Choroid plexus epithelial cell (primary cell): Measurements from ENCODE around the gene GALNT13.

Experiments used
- DNase-seq: peaks from one replicate; pipeline ENCODE4 v3.0.0-alpha.2; 2010; ENCODE audit warnings: low read depth
- H3K4me3 ChIP-seq: 2 replicates; pipeline ENCODE4 v1.5.1; 2011; ENCODE audit warnings: low read depth, mild to moderate bottlenecking, control low read depth, low read length, moderate library complexity
- CTCF ChIP-seq: conservative IDR thresholded peaks from 2 replicates; pipeline ENCODE4 v1.5.1; 2011; ENCODE audit warnings: low read depth, mild to moderate bottlenecking, control low read depth, inconsistent platforms, low read length, moderate library complexity

The GALNT13 gene

GRCh38 chr2:154093856-154094255 is 222.1 kb downstream of the GALNT13 start:
- DNase-seq = no peak
- no peak overlapping the region for H3K4me3 ChIP-seq
- TF ChIP-seq CTCF = no peak

- TF ChIP-seq CTCF = no peak
- DNase-seq = no peak
- no peak overlapping the region for H3K4me3 ChIP-seq
Measured at GRCh38 chr2:154097833-154098398, 226.2 kb downstream of the GALNT13 start.

GRCh38 chr2:154120706-154121105 is 249.0 kb downstream of the GALNT13 start:
- no peak for DNase-seq
- no peak overlapping the region for H3K4me3 ChIP-seq
- no peak for TF ChIP-seq CTCF

- DNase-seq = no peak
- no peak overlapping the region for H3K4me3 ChIP-seq
- no peak for TF ChIP-seq CTCF
Measured at GRCh38 chr2:154125891-154126290, 254.2 kb downstream of the GALNT13 start.

- no peak overlapping the region for H3K4me3 ChIP-seq
- no peak for DNase-seq
- no peak for TF ChIP-seq CTCF
Measured at GRCh38 chr2:154130821-154131220, 259.1 kb downstream of the GALNT13 start.

- H3K4me3 ChIP-seq = no peak overlapping the region
- DNase-seq = no peak
- TF ChIP-seq CTCF = no peak
Measured at GRCh38 chr2:154132827-154133226, 261.1 kb downstream of the GALNT13 start.

GRCh38 chr2:154133823-154134222 is 262.1 kb downstream of the GALNT13 start:
- no peak for TF ChIP-seq CTCF
- DNase-seq = no peak
- no peak overlapping the region for H3K4me3 ChIP-seq
